GM06990 (cell line): Measurements from ENCODE around the gene DAPK3.
A peak's percentile ranks its signal among the peaks of the same experiment; 100 is the strongest.
"Not testable (repeated sequence)": the region's sequence is repeated elsewhere in the genome, so short reads cannot be mapped to it uniquely, and the experiment has no call there.

ENCODE experiments used
- DNase-seq: peaks from one replicate; pipeline ENCODE4 v3.0.0-alpha.2; 2011; ENCODE audit not compliant: insufficient read length; ENCODE audit errors: extremely low read depth
- H3K27me3 ChIP-seq: replicated peaks from 2 replicates; pipeline ENCODE4 v1.6.0; 2011; ENCODE audit warnings: low read length; ENCODE audit not compliant: control insufficient read depth, insufficient read depth
- H3K36me3 ChIP-seq: 2 replicates; pipeline ENCODE4 v1.5.1; 2011; ENCODE audit warnings: low read length; ENCODE audit not compliant: control insufficient read depth, insufficient read depth
- H3K4me3 ChIP-seq: replicated peaks from 2 replicates; pipeline ENCODE4 v1.5.1; 2011; ENCODE audit warnings: low read depth, mild to moderate bottlenecking, control low read depth, low read length
- CTCF ChIP-seq: IDR thresholded peaks from 2 replicates; pipeline ENCODE4 v1.5.1; 2011; ENCODE audit warnings: low read length, control low read depth, mild to moderate bottlenecking, inconsistent platforms; ENCODE audit not compliant: insufficient read depth, poor library complexity, severe bottlenecking

Gene DAPK3

DNA sequence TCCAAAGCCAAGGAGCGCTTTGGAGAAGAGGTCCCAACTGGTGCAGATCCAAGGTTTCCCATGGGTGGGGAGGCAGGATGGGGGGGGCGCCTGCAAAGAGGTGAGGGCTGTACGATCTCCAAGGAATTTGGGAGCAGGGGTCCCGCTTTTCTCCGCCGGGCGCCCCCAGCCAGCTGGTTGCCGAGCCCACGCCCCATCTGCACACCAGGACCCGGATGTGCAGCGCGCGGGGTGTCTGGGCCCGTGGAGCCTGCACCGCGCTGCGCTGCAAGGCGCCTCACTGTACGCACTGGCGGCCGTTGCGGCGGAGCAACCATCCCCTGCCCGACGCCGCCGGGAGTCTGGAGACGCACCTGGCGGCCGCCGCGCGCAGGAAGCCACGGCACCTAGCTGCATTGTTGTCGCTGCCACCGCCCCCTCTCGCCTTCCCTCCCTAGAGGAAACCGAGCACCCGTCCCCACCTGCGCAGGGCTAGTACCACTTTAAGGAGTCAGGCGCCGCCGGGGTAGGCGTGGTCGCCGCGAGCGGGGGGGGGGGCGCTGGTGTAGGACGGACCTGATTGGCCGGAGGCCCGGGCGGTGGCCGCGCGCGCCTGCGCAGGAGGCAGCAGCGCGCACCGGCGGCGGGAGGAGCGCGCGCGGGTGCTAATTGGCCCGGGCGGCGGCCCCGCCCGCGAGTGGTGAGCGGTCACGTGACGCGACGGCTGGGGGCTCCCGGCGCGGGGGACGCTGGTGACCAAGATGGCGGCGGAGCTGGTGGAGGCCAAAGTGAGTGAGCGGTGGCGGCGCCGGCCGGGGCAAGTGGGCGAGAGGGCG lies 36.3 kb upstream of the DAPK3 start, which contains the start of gene PIAS4:
TSS of gene PIAS4 (plus strand) at position 716 of the 815 bp plus-strand sequence. CDS start at position 741, 25 bp downstream.
- no peak for TF ChIP-seq CTCF
- Histone ChIP-seq H3K36me3 (peaks cover 2% of the 10 kb centered on the region), H3K4me3 (peak within 1 kb of the TSS; percentile 97), H3K27me3 (no peaks in the 10 kb centered on the region)
- DNase-seq, result peak; percentile 99

DNA sequence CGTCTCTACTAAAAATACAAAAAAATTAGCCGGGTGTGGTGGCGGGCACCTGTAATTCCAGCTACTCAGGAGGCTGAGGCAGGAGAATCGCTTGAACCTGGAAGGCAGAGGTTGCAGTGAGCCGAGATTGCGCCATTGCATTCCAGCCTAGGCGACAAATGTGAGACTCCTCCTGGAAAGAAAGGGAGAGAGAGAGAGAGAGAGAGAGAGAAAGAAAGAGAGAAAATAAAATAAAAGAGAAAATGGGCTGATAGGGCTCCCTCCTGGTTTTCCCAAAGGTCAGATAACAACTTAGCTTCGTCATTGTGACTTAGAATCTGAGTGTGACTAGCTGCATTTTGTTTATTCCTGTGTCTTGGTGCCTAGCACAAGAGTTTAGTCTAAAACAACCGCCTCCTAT lies 34.5 kb upstream of the DAPK3 start:
- H3K27me3 ChIP-seq, H3K4me3 ChIP-seq, H3K36me3 ChIP-seq, DNase-seq: not testable (repeated sequence)

DNA sequence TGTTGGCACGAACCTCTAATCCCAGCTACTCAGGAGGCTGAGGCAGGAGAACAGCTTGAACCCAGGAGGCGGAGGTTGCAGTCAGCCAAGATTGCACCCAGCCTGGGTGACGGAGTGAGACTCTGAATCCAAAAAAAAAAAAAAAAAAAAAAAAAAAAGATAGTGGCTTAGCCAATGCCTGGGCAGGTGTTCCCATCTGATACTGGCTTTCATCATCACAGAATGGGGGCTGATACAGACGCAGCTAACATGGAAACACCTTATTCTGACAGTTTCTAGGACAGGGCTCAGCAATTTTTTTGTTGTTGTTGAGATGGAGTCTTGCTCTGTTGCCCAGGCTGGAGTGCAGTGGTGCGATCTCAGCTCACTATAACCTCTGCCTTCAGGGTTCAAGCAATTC lies 29.9 kb upstream of the DAPK3 start:
- DNase-seq, H3K27me3 ChIP-seq, H3K36me3 ChIP-seq, H3K4me3 ChIP-seq: not testable (repeated sequence)

- not testable (repeated sequence) for DNase-seq, H3K36me3 ChIP-seq, H3K4me3 ChIP-seq, H3K27me3 ChIP-seq
Measured at GRCh38 chr19:3998667-3999412, 27.9 kb upstream of the DAPK3 start.

- TF ChIP-seq CTCF, result no peak
- no peak for DNase-seq
Measured at GRCh38 chr19:3995607-3996006, 24.7 kb upstream of the DAPK3 start.

DNA sequence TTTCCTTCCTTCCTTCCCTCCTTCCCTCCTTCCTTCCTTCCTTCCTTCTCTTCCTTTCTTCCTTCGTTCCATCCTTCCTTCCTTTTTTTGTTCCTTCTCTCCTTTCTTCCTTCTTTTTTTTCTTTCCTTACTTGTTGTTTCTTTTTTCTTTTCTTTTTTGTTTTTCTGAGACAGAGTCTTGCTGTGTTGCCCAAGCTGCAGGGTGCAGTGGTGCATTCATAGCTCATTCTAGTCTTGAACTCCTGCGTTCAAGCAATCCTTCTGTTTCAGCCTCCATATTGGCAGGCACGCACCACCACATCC lies 19.9 kb upstream of the DAPK3 start:
- Histone ChIP-seq H3K4me3 (no peak overlapping the region), H3K36me3 (no peaks in the 10 kb centered on the region), H3K27me3 (no peaks in the 10 kb centered on the region)
- DNase-seq, result no peak
- no peak for TF ChIP-seq CTCF

More at GRCh38 chr19:3995607-3996006, 24.7 kb upstream of the DAPK3 start:
- Histone ChIP-seq H3K36me3 (no peaks in the 10 kb centered on the region), H3K4me3 (no peak overlapping the region), H3K27me3 (no peaks in the 10 kb centered on the region)

DNA sequence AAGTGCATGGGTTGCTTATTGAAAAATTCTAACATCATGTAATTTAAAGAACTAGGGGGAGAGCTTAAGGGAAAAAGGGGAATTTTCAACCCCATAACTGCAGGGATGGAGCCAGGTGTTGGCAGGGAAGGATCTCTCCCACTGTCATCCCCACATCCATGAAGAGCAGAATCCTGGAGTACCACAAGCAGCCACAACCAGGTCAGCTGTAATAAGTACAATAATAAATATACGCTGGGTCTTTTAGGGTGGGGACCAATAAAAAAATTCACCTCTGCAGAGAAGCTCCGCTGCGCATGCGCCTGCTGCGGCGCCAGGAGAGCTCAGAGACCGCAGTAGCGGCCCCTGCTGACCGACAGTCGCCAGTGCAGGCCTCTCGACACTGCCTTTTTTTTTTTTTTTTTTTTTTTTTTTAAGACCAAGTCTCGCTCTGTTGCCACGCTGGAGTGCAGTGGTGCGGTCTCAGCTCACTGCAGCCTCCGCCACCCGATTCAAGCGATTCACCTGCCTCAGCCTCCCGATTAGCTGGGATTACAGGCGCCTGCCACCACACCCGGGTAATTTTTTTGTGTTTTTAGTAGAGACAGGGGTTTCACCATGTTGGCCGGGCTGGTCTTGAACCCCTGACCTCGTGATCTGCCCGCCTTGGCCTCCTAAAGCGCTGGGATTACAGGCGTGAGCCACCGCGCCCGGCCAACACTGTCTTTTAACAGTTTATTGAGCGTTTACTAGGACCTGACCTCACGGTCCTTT lies 16.9 kb upstream of the DAPK3 start:
- Histone ChIP-seq H3K27me3 (no peaks in the 10 kb centered on the region), H3K36me3 (peaks cover 15% of the 10 kb centered on the region), H3K4me3 (peak overlapping the region; percentile 60)
- TF ChIP-seq CTCF, result peak; percentile 94
- DNase-seq, result peak; percentile 88
